ENCODE data around the gene KCNQ5.

DNA sequence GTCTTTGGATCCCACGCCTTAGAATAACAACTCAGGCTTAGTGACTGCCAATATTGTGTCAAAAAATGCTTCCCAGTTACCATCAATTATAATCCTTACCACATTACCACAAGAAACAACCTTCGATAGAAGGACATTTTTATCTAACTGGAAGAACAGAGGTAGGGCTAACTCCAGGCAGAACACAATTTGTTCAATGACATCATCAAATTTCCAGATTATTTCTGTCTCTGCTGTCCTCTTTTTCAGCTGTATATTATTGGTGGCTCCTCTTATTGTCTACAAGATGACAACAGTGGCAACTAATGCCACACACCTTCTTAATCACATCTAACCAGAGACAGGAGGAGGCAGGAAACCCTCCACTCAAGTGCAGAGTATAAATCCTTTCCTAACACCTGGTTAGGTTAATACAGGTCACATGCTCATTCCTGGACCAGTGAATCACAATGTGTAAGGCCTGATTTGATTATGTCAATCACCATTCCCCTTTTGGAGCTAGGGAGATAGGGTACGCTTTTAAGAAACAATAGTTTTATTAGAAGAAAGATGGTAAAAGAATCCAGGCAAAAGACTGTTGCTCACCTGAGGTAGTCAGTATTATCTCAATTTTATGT, 585.5 kb downstream of the KCNQ5 start:
- TF ChIP-seq CTCF (IDR thresholded peaks at IDR 0.05) = no peak
- TF ChIP-seq POLR2A (IDR thresholded peaks at IDR 0.05) = no peak
